ENCODE data around the gene UBL5.

DNA sequence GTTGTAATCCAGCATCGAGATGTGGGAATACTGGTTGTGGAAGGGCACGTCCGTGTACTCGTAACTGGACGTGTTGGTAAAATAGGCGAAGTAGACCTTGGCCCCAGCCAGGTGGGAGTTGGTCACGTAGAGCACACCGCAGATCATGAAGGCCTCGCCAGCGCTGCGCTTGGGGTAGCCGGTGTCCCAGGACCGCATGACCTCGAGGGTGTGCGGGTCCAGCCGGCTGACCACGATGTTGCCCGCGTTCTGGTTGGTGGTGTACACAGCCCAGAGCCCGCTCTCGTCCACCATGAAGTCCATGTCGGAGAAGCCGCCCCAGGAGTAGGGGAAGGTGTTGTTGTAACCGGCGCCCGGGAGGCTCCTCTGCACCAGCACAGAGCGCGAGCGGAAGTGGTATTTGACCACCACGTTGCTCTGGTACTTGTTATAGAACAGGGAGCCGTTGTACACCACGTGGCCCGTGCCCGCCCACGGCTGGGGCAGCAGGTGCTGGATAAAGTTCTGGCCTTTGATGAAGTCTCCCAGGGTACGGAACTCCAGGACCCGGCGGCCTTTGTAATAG, 26.6 kb downstream of the UBL5 start:
- no peak for TF ChIP-seq POLR2A (IDR thresholded peaks at IDR 0.05; ENCODE audit: extremely low read depth, insufficient read length)
- TF ChIP-seq, protein P1, sequence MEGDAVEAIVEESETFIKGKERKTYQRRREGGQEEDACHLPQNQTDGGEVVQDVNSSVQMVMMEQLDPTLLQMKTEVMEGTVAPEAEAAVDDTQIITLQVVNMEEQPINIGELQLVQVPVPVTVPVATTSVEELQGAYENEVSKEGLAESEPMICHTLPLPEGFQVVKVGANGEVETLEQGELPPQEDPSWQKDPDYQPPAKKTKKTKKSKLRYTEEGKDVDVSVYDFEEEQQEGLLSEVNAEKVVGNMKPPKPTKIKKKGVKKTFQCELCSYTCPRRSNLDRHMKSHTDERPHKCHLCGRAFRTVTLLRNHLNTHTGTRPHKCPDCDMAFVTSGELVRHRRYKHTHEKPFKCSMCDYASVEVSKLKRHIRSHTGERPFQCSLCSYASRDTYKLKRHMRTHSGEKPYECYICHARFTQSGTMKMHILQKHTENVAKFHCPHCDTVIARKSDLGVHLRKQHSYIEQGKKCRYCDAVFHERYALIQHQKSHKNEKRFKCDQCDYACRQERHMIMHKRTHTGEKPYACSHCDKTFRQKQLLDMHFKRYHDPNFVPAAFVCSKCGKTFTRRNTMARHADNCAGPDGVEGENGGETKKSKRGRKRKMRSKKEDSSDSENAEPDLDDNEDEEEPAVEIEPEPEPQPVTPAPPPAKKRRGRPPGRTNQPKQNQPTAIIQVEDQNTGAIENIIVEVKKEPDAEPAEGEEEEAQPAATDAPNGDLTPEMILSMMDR (IDR thresholded peaks at IDR 0.05; ENCODE audit: low read depth, low read length) = no peak
